ENCODE measurements around the gene NOXA1.

GRCh38 chr9:137476856-137477255, 53.7 kb downstream of the NOXA1 start:
- TF ChIP-seq, protein P1, sequence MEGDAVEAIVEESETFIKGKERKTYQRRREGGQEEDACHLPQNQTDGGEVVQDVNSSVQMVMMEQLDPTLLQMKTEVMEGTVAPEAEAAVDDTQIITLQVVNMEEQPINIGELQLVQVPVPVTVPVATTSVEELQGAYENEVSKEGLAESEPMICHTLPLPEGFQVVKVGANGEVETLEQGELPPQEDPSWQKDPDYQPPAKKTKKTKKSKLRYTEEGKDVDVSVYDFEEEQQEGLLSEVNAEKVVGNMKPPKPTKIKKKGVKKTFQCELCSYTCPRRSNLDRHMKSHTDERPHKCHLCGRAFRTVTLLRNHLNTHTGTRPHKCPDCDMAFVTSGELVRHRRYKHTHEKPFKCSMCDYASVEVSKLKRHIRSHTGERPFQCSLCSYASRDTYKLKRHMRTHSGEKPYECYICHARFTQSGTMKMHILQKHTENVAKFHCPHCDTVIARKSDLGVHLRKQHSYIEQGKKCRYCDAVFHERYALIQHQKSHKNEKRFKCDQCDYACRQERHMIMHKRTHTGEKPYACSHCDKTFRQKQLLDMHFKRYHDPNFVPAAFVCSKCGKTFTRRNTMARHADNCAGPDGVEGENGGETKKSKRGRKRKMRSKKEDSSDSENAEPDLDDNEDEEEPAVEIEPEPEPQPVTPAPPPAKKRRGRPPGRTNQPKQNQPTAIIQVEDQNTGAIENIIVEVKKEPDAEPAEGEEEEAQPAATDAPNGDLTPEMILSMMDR (IDR thresholded peaks at IDR 0.05), result no peak
- no peak for TF ChIP-seq EP300 (IDR thresholded peaks at IDR 0.05)
